A549 (cell line): ENCODE results near the gene MGLL. TPM values are rescaled to one million over a fixed set of nuclear protein-coding genes. Genes with fewer than 3 reads are reported as not detected.

Source experiments
- ATAC-seq, 2 experiments: fragments of 200-7000 bp in 1 of 2; fragments of >200 bp in 1 of 2; cut with Nextera tagmentation in 1 of 2; cut with Tn5 transposase in 1 of 2; 3 replicates each; pipeline versions ENCODE4 v1.8.0 to v1.9.1; 2018 to 2020; ENCODE audit warnings: mild to moderate bottlenecking in 1 of 2, moderate library complexity in 1 of 2
- CTCF ChIA-PET: fragments of 300-600 bp; sonication (Branson Sonifier 250); formaldehyde crosslinking; extraction: SDS; loops from one replicate; lab custom pipeline; 2021; ENCODE audit warnings: antibody characterized with exemption, inconsistent platforms; lab: Yijun Ruan, JAX
- POLR2A ChIA-PET: fragments of 350-600 bp; formaldehyde crosslinking; extraction: SDS; loops from one replicate; lab custom pipeline; 2021; ENCODE audit warnings: antibody characterized with exemption, inconsistent platforms; lab: Yijun Ruan, JAX
- DNase-seq, 2 experiments: peaks; one replicate each; pipeline versions ENCODE4 v3.0.0 to v3.0.0-alpha.2; 2011 to 2016; ENCODE audit warnings: low read depth in 1 of 2, low spot score in 1 of 2
- FAIRE-seq: peaks from 2 replicates; lab custom pipeline; 2011; peaks lifted over from hg19 to GRCh38; lab: Jason Lieb, UNC
- H3K27ac ChIP-seq, 2 experiments: fragments of >200 bp; sonication (Bioruptor Twin); formaldehyde crosslinking; 3 replicates each; pipeline ENCODE4 v1.5.1; 2016 to 2017
- H3K4me1 ChIP-seq: fragments of >200 bp; sonication (Bioruptor Twin); formaldehyde crosslinking; 3 replicates; pipeline ENCODE4 v1.6.1; 2016
- H3K4me2 ChIP-seq: fragments of >200 bp; sonication (Bioruptor Twin); formaldehyde crosslinking; 3 replicates; pipeline ENCODE4 v1.6.1; 2016
- H3K4me3 ChIP-seq: fragments of >200 bp; sonication (Bioruptor Twin); formaldehyde crosslinking; 3 replicates; pipeline ENCODE4 v1.5.1; 2016
- H3K9me3 ChIP-seq: fragments of >200 bp; sonication (Bioruptor Twin); formaldehyde crosslinking; 3 replicates; pipeline ENCODE4 v1.6.1; 2016
- CHD2 ChIP-seq: fragments of 150-350 bp; IDR thresholded peaks from 2 replicates; pipeline ENCODE4 v1.6.1; 2014; ENCODE audit warnings: low read length; ENCODE audit not compliant: partially characterized antibody
- CTCF ChIP-seq: fragments of >200 bp; sonication (Bioruptor Twin); formaldehyde crosslinking; IDR thresholded peaks from 3 replicates; pipeline ENCODE4 v1.5.1; 2016
- EHF ChIP-seq: fragments of 250-450 bp; sonication (Bioruptor Pico); IDR thresholded peaks from 2 replicates; pipeline ENCODE4 v1.5.0; 2020; ENCODE audit warnings: mild to moderate bottlenecking
- EHMT2 ChIP-seq: fragments of 200-600 bp; sonication (generic); IDR thresholded peaks from 2 replicates; pipeline ENCODE4 v1.6.1; 2016; ENCODE audit warnings: antibody characterized with exemption, low read depth, mild to moderate bottlenecking, moderate library complexity
- ELK1 ChIP-seq: fragments of 150-350 bp; IDR thresholded peaks from 2 replicates; pipeline ENCODE4 v1.6.1; 2014; ENCODE audit warnings: low read depth, mild to moderate bottlenecking, low read length
- FOSB ChIP-seq: fragments of 250-450 bp; sonication (Bioruptor Pico); IDR thresholded peaks from 2 replicates; pipeline ENCODE4 v1.5.0; 2020; ENCODE audit warnings: mild to moderate bottlenecking, moderate library complexity
- GATA3 ChIP-seq: IDR thresholded peaks from 2 replicates; pipeline ENCODE4 v1.6.1; 2012; ENCODE audit warnings: borderline replicate concordance
- HDAC2 ChIP-seq: fragments of 200-600 bp; sonication (generic); IDR thresholded peaks from 2 replicates; pipeline ENCODE4 v1.6.1; 2016
- HES2 ChIP-seq: fragments of >200 bp; sonication (Bioruptor Twin); formaldehyde crosslinking; IDR thresholded peaks from 2 replicates; pipeline ENCODE4 v1.6.1; 2016
- HEYL ChIP-seq: fragments of 250-450 bp; sonication (Bioruptor Pico); IDR thresholded peaks from 2 replicates; pipeline ENCODE4 v1.8.0; 2021; ENCODE audit warnings: mild to moderate bottlenecking, moderate library complexity
- JUNB ChIP-seq: fragments of >200 bp; sonication (Bioruptor Twin); formaldehyde crosslinking; IDR thresholded peaks from 2 replicates; pipeline ENCODE4 v1.6.1; 2016
- KDM1A ChIP-seq: fragments of 200-600 bp; sonication (generic); IDR thresholded peaks from 2 replicates; pipeline ENCODE4 v1.6.1; 2016; ENCODE audit warnings: low read depth, mild to moderate bottlenecking
- KDM5A ChIP-seq: fragments of 200-600 bp; sonication (generic); IDR thresholded peaks from 2 replicates; pipeline ENCODE4 v1.6.1; 2016; ENCODE audit warnings: antibody characterized with exemption, mild to moderate bottlenecking
- MAFK ChIP-seq: fragments of 450-650 bp; IDR thresholded peaks from 2 replicates; pipeline ENCODE4 v1.6.1; 2014; ENCODE audit not compliant: partially characterized antibody
- MAZ ChIP-seq: fragments of 150-350 bp; IDR thresholded peaks from 2 replicates; pipeline ENCODE4 v1.6.1; 2014; ENCODE audit warnings: antibody characterized with exemption, low read depth, low read length, borderline replicate concordance
- NFE2L2 ChIP-seq: fragments of 150-350 bp; conservative IDR thresholded peaks from 2 replicates; pipeline ENCODE4 v1.6.1; 2014; ENCODE audit warnings: low read length
- NPAS2 ChIP-seq: fragments of 250-450 bp; sonication (Bioruptor Pico); IDR thresholded peaks from 2 replicates; pipeline ENCODE4 v1.8.0; 2022; ENCODE audit warnings: mild to moderate bottlenecking, moderate library complexity, borderline replicate concordance
- NR3C1 ChIP-seq: fragments of >200 bp; sonication (Bioruptor Twin); formaldehyde crosslinking; IDR thresholded peaks from 3 replicates; pipeline ENCODE4 v1.6.1; 2017
- POLR2A ChIP-seq: IDR thresholded peaks from 2 replicates; pipeline ENCODE4 v1.6.1; 2012; ENCODE audit warnings: mild to moderate bottlenecking, low read length
- POLR2AphosphoS2 ChIP-seq: conservative IDR thresholded peaks from 2 replicates; pipeline ENCODE4 v1.6.1; 2012; ENCODE audit warnings: low read length, improper control_type of control experiment, inconsistent platforms
- REST ChIP-seq: fragments of 200-600 bp; sonication (generic); IDR thresholded peaks from 2 replicates; pipeline ENCODE4 v1.6.1; 2016; ENCODE audit warnings: antibody characterized with exemption, mild to moderate bottlenecking, moderate library complexity
- USF2 ChIP-seq: fragments of 450-650 bp; IDR thresholded peaks from 2 replicates; pipeline ENCODE4 v1.6.1; 2014; ENCODE audit warnings: antibody characterized with exemption
- WGBS: methylation state at CpG from one replicate; pipeline ENCODE4 v1.1.6; 2017; ENCODE audit errors: missing lambda C conversion rate; 5-methylcytosine and 5-hydroxymethylcytosine counted together
- polyA plus RNA-seq, 4 experiments: library from polyadenylated mRNA; depleted of rRNA in 3 of 4; stranded (reverse); fragments of >200 nt; fragmentation: RNase III in 1 of 4; extraction: RNeasy Plus Mini Kit Qiagen cat#74134 plus additional on column Dnase treatment in 1 of 4; gene quantifications; 2 replicates in 3 of 4; 3 replicates in 1 of 4; pipeline ENCODE4 v1.2.3, GENCODE V29; 2011 to 2017

Gene MGLL
- polyA plus RNA-seq, 2 of the 4 experiments (the other 2 are of a cell fraction), result 38.5 to 41.5 TPM

- FAIRE-seq (no peak), DNase-seq (no peak), ATAC-seq (no peak)
- WGBS, result 93% methylated on average over 11 of the region's 11 CpGs
- Histone ChIP-seq H3K4me3 (no peak overlapping the region), H3K27ac (no peak overlapping the region), H3K9me3 (peaks cover 16% of the 10 kb centered on the region; the same call in 2 of the 3 replicates)
- ChIA-PET POLR2A (no interaction called here), CTCF (interaction anchor here (1.3 kb wide), 1 partner anchor 87 kb away, joined by 3 read pairs; no protein-coding TSS in a partner anchor)
- TF ChIP-seq USF2 (no peak), NPAS2 (no peak), KDM1A (no peak), HEYL (CRISPR knock-in tag) (no peak), NFE2L2 (no peak), HES2 (no peak), MAFK (no peak), EHF (CRISPR knock-in tag) (no peak), NR3C1 (no peak), ELK1 (no peak), KDM5A (no peak), CTCF (no peak), MAZ (no peak), REST (no peak), POLR2AphosphoS2 (no peak)
- TF ChIP-seq, all 56 proteins: peak for 0
- Histone ChIP-seq H3K4me1 (peaks cover 37% of the 10 kb centered on the region), H3K4me2 (no peak overlapping the region)
Measured at GRCh38 chr3:127777921-127778656, 44.2 kb downstream of the MGLL start.

- no peak overlapping the region for H3K4me3 ChIP-seq
- DNase-seq (no peak), ATAC-seq (no peak), FAIRE-seq (no peak)
- CTCF ChIA-PET, result interaction anchor here (1.0 kb wide), 1 partner anchor 31 kb away, joined by 3 read pairs; no protein-coding TSS in a partner anchor
- H3K9me3 ChIP-seq, result peaks cover 16% of the 10 kb centered on the region; the same call in 2 of the 3 replicates
- peaks cover 37% of the 10 kb centered on the region for H3K4me1 ChIP-seq
- POLR2A ChIA-PET, result no interaction called here
- no peak overlapping the region for H3K4me2 ChIP-seq
- no peak overlapping the region for H3K27ac ChIP-seq
- WGBS, result 100% methylated on average over 1 of the region's 1 CpG
- no peak for TF ChIP-seq CHD2
- TF ChIP-seq GATA3, result no peak
- no peak for TF ChIP-seq HDAC2
- no peak for TF ChIP-seq FOSB
- no peak for TF ChIP-seq JUNB
- TF ChIP-seq CTCF, result no peak
- no peak for TF ChIP-seq MAFK
- TF ChIP-seq POLR2A, result no peak
- TF ChIP-seq EHMT2, result no peak
Measured at GRCh38 chr3:127777332-127777731, 45.0 kb downstream of the MGLL start.
